HEK293 (cell line): ENCODE results near the gene DEF6.

ENCODE experiments used
- CTCF ChIA-PET: fragments of 350-600 bp; formaldehyde crosslinking; extraction: SDS; loops from one replicate; lab custom pipeline; 2021; ENCODE audit warnings: antibody characterized with exemption; lab: Yijun Ruan, JAX
- POLR2A ChIA-PET: fragments of 300-600 bp; formaldehyde crosslinking; extraction: SDS; loops from one replicate; lab custom pipeline; 2020; ENCODE audit warnings: antibody characterized with exemption, inconsistent platforms; lab: Yijun Ruan, JAX
- H3K27ac ChIP-seq: fragments of 200-500 bp; sonication (Bioruptor generic); 2 replicates; pipeline ENCODE4 v1.5.1; 2014; ENCODE audit warnings: low read depth, low read length, control low read depth, inconsistent platforms; ENCODE audit errors: extremely low read depth
- H3K36me3 ChIP-seq, 2 experiments: fragments of 200-500 bp in 1 of 2; sonication (Bioruptor generic) in 1 of 2; 1 replicate in 1 of 2; 2 replicates in 1 of 2; pipeline ENCODE4 v1.5.1; 2014 to 2017; ENCODE audit warnings: inconsistent platforms in 2 of 2, low read length in 2 of 2; ENCODE audit not compliant: control insufficient read depth in 2 of 2, insufficient read depth in 1 of 2
- H3K4me1 ChIP-seq: fragments of 200-500 bp; sonication (Bioruptor generic); 2 replicates; pipeline ENCODE4 v1.5.1; 2014; ENCODE audit warnings: mild to moderate bottlenecking, low read length, inconsistent platforms; ENCODE audit not compliant: control insufficient read depth, insufficient read depth
- H3K4me3 ChIP-seq: 2 replicates; pipeline ENCODE4 v1.5.1; 2011; ENCODE audit warnings: low read depth, mild to moderate bottlenecking, control low read depth, low read length, moderate library complexity
- H3K9me3 ChIP-seq: fragments of 200-500 bp; sonication (Bioruptor generic); 2 replicates; pipeline ENCODE4 v1.5.1; 2014; ENCODE audit warnings: low read depth, low read length, inconsistent platforms; ENCODE audit not compliant: control insufficient read depth, insufficient read depth
- HOXC10 ChIP-seq: sonication (generic); formaldehyde crosslinking; IDR thresholded peaks from 2 replicates; pipeline ENCODE4 v1.8.1; 2023; ENCODE audit warnings: mild to moderate bottlenecking, missing genetic modification reagents
- KLF7 ChIP-seq: fragments of 450-650 bp; formaldehyde crosslinking; IDR thresholded peaks from 2 replicates; pipeline ENCODE4 v1.5.1; 2016; ENCODE audit warnings: missing biosample characterization, missing genetic modification characterization, borderline replicate concordance
- MYNN ChIP-seq: fragments of 450-650 bp; formaldehyde crosslinking; IDR thresholded peaks from 2 replicates; pipeline ENCODE4 v1.5.1; 2016; ENCODE audit warnings: missing biosample characterization, missing genetic modification characterization, borderline replicate concordance
- MZF1 ChIP-seq: fragments of 450-650 bp; formaldehyde crosslinking; IDR thresholded peaks from 2 replicates; pipeline ENCODE4 v1.5.1; 2017; ENCODE audit warnings: missing biosample characterization, missing genetic modification characterization, borderline replicate concordance
- OSR2 ChIP-seq: fragments of 450-650 bp; formaldehyde crosslinking; IDR thresholded peaks from 2 replicates; pipeline ENCODE4 v1.5.1; 2016; ENCODE audit warnings: missing biosample characterization, missing genetic modification characterization
- REPIN1 ChIP-seq: fragments of 450-650 bp; formaldehyde crosslinking; IDR thresholded peaks from 2 replicates; pipeline ENCODE4 v1.5.1; 2017; ENCODE audit warnings: missing biosample characterization, missing genetic modification characterization, low read depth
- SCRT1 ChIP-seq: fragments of 450-650 bp; formaldehyde crosslinking; IDR thresholded peaks from 2 replicates; pipeline ENCODE4 v1.5.1; 2016; ENCODE audit warnings: missing biosample characterization, missing genetic modification characterization, borderline replicate concordance
- SCRT2 ChIP-seq: fragments of 450-650 bp; formaldehyde crosslinking; IDR thresholded peaks from 2 replicates; pipeline ENCODE4 v1.5.1; 2016; ENCODE audit warnings: missing biosample characterization, missing genetic modification characterization
- SP3 ChIP-seq: fragments of 450-650 bp; formaldehyde crosslinking; IDR thresholded peaks from 2 replicates; pipeline ENCODE4 v1.5.1; 2016; ENCODE audit warnings: missing biosample characterization, missing genetic modification characterization
- ZBTB1 ChIP-seq: fragments of 450-650 bp; formaldehyde crosslinking; IDR thresholded peaks from 2 replicates; pipeline ENCODE4 v1.5.1; 2016; ENCODE audit warnings: missing biosample characterization, missing genetic modification characterization
- ZBTB21 ChIP-seq: fragments of 450-650 bp; formaldehyde crosslinking; IDR thresholded peaks from 2 replicates; pipeline ENCODE4 v1.5.1; 2017; ENCODE audit warnings: missing biosample characterization, missing genetic modification characterization
- ZNF10 ChIP-seq: fragments of 450-650 bp; formaldehyde crosslinking; IDR thresholded peaks from 2 replicates; pipeline ENCODE4 v1.5.1; 2017; ENCODE audit warnings: missing biosample characterization, missing genetic modification characterization
- ZNF133 ChIP-seq: fragments of 450-650 bp; formaldehyde crosslinking; IDR thresholded peaks from 2 replicates; pipeline ENCODE4 v1.5.1; 2016; ENCODE audit warnings: missing biosample characterization, missing genetic modification characterization
- ZNF138 ChIP-seq: fragments of 450-650 bp; formaldehyde crosslinking; IDR thresholded peaks from 2 replicates; pipeline ENCODE4 v1.5.1; 2016; ENCODE audit warnings: missing biosample characterization, missing genetic modification characterization, borderline replicate concordance
- ZNF146 ChIP-seq: fragments of 450-650 bp; formaldehyde crosslinking; IDR thresholded peaks from 2 replicates; pipeline ENCODE4 v1.5.1; 2016; ENCODE audit warnings: missing biosample characterization, missing genetic modification characterization
- ZNF16 ChIP-seq: fragments of 450-650 bp; formaldehyde crosslinking; IDR thresholded peaks from 2 replicates; pipeline ENCODE4 v1.5.1; 2016; ENCODE audit warnings: low read depth, missing biosample characterization, missing genetic modification characterization
- ZNF19 ChIP-seq: fragments of 450-650 bp; formaldehyde crosslinking; IDR thresholded peaks from 2 replicates; pipeline ENCODE4; 2016; ENCODE audit warnings: missing biosample characterization, missing genetic modification characterization, low read depth
- ZNF211 ChIP-seq: fragments of 450-650 bp; formaldehyde crosslinking; IDR thresholded peaks from 2 replicates; pipeline ENCODE4 v1.5.1; 2016; ENCODE audit warnings: low read depth, missing biosample characterization, missing genetic modification characterization
- ZNF354C ChIP-seq: fragments of 450-650 bp; formaldehyde crosslinking; IDR thresholded peaks from 2 replicates; pipeline ENCODE4 v1.5.1; 2016; ENCODE audit warnings: missing biosample characterization, missing genetic modification characterization, low read depth, borderline replicate concordance
- ZNF416 ChIP-seq: fragments of 450-650 bp; formaldehyde crosslinking; IDR thresholded peaks from 2 replicates; pipeline ENCODE4 v1.5.1; 2016; ENCODE audit warnings: missing biosample characterization, missing genetic modification characterization
- ZNF501 ChIP-seq: fragments of 450-650 bp; formaldehyde crosslinking; IDR thresholded peaks from 2 replicates; pipeline ENCODE4 v1.5.1; 2016; ENCODE audit warnings: missing biosample characterization, missing genetic modification characterization
- ZNF514 ChIP-seq: fragments of 450-650 bp; formaldehyde crosslinking; IDR thresholded peaks from 2 replicates; pipeline ENCODE4 v1.5.1; 2016; ENCODE audit warnings: missing biosample characterization, missing genetic modification characterization
- ZNF529 ChIP-seq: fragments of 450-650 bp; formaldehyde crosslinking; IDR thresholded peaks from 2 replicates; pipeline ENCODE4 v1.5.1; 2017; ENCODE audit warnings: missing genetic modification characterization, missing biosample characterization; ENCODE audit not compliant: insufficient replicate concordance
- ZNF530 ChIP-seq: fragments of 450-650 bp; formaldehyde crosslinking; IDR thresholded peaks from 2 replicates; pipeline ENCODE4 v1.5.1; 2016; ENCODE audit warnings: low read depth, missing biosample characterization, missing genetic modification characterization
- ZNF544 ChIP-seq: fragments of 450-650 bp; formaldehyde crosslinking; IDR thresholded peaks from 2 replicates; pipeline ENCODE4 v1.5.0; 2017; ENCODE audit warnings: missing biosample characterization, missing genetic modification characterization
- ZNF548 ChIP-seq: fragments of 450-650 bp; formaldehyde crosslinking; IDR thresholded peaks from 2 replicates; pipeline ENCODE4 v1.5.1; 2016; ENCODE audit warnings: missing biosample characterization, missing genetic modification characterization
- ZNF549 ChIP-seq: fragments of 450-650 bp; IDR thresholded peaks from 2 replicates; pipeline ENCODE4 v1.5.1; 2018; ENCODE audit warnings: missing biosample characterization, missing genetic modification characterization, mild to moderate bottlenecking, inconsistent platforms, moderate library complexity
- ZNF658 ChIP-seq: fragments of 450-650 bp; formaldehyde crosslinking; IDR thresholded peaks from 2 replicates; pipeline ENCODE4; 2016; ENCODE audit warnings: missing biosample characterization, missing genetic modification characterization
- ZNF707 ChIP-seq: fragments of 450-650 bp; formaldehyde crosslinking; IDR thresholded peaks from 2 replicates; pipeline ENCODE4 v1.5.1; 2016; ENCODE audit warnings: missing biosample characterization, missing genetic modification characterization
- ZNF776 ChIP-seq: fragments of 450-650 bp; formaldehyde crosslinking; IDR thresholded peaks from 2 replicates; pipeline ENCODE4 v1.5.0; 2017; ENCODE audit warnings: missing biosample characterization, missing genetic modification characterization, borderline replicate concordance
- ZNF791 ChIP-seq: fragments of 450-650 bp; formaldehyde crosslinking; IDR thresholded peaks from 2 replicates; pipeline ENCODE4 v1.5.1; 2016; ENCODE audit warnings: missing biosample characterization, missing genetic modification characterization
- TF ChIP-seq, protein P1 (sequence below): fragments of 450-650 bp; formaldehyde crosslinking; IDR thresholded peaks from 2 replicates; pipeline ENCODE4 v1.5.1; 2016; ENCODE audit warnings: missing biosample characterization, missing genetic modification characterization, low read depth
- TF ChIP-seq, protein P2 (sequence below): fragments of 450-650 bp; IDR thresholded peaks from 2 replicates; pipeline ENCODE4 v1.5.1; 2018; ENCODE audit warnings: missing biosample characterization, mild to moderate bottlenecking, missing genetic modification characterization

DEF6 gene

DNA sequence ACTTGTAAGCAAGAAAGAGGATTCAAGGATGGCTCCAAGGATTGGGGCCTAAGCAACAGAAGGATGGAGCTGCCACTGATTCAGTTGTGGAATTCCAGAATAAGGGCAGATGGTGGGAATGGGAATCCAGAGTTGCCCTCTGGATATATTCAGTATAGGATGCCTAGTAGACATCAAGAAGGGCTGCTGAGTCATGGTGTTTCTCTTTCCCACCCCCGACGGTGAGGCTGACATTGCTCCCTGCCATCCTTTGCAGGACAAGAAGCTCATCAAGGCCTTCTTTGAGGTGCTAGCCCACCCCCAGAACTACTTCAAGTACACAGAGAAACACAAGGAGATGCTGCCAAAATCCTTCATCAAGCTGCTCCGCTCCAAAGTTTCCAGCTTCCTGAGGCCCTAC is 49.3 kb upstream of the DEF6 start:
- no peak overlapping the region for H3K4me3 ChIP-seq
- no peak for TF ChIP-seq ZNF133 (tag by site-specific recombination)
- TF ChIP-seq MZF1 (tag by site-specific recombination): no peak
- no peak for TF ChIP-seq OSR2
- TF ChIP-seq ZNF544 (tag by site-specific recombination): no peak
- TF ChIP-seq, protein P1, sequence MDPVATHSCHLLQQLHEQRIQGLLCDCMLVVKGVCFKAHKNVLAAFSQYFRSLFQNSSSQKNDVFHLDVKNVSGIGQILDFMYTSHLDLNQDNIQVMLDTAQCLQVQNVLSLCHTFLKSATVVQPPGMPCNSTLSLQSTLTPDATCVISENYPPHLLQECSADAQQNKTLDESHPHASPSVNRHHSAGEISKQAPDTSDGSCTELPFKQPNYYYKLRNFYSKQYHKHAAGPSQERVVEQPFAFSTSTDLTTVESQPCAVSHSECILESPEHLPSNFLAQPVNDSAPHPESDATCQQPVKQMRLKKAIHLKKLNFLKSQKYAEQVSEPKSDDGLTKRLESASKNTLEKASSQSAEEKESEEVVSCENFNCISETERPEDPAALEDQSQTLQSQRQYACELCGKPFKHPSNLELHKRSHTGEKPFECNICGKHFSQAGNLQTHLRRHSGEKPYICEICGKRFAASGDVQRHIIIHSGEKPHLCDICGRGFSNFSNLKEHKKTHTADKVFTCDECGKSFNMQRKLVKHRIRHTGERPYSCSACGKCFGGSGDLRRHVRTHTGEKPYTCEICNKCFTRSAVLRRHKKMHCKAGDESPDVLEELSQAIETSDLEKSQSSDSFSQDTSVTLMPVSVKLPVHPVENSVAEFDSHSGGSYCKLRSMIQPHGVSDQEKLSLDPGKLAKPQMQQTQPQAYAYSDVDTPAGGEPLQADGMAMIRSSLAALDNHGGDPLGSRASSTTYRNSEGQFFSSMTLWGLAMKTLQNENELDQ (tag by site-specific recombination): no peak
- TF ChIP-seq ZNF529 (tag by site-specific recombination): no peak
- no peak for TF ChIP-seq SCRT2 (tag by site-specific recombination)
- no peak for TF ChIP-seq SP3 (tag by site-specific recombination)
- no peak for TF ChIP-seq ZNF354C (tag by site-specific recombination)
- no peak for TF ChIP-seq REPIN1 (tag by site-specific recombination)
- TF ChIP-seq KLF7 (tag by site-specific recombination): no peak
- TF ChIP-seq, protein P2, sequence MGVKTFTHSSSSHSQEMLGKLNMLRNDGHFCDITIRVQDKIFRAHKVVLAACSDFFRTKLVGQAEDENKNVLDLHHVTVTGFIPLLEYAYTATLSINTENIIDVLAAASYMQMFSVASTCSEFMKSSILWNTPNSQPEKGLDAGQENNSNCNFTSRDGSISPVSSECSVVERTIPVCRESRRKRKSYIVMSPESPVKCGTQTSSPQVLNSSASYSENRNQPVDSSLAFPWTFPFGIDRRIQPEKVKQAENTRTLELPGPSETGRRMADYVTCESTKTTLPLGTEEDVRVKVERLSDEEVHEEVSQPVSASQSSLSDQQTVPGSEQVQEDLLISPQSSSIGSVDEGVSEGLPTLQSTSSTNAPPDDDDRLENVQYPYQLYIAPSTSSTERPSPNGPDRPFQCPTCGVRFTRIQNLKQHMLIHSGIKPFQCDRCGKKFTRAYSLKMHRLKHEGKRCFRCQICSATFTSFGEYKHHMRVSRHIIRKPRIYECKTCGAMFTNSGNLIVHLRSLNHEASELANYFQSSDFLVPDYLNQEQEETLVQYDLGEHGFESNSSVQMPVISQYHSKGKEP (tag by site-specific recombination): no peak
- TF ChIP-seq SCRT1 (tag by site-specific recombination): no peak
- no peak for TF ChIP-seq ZNF776
- no peak for TF ChIP-seq ZNF416 (tag by site-specific recombination)
- no peak for TF ChIP-seq ZNF19 (tag by site-specific recombination)
- TF ChIP-seq MYNN (tag by site-specific recombination): no peak
- TF ChIP-seq ZNF146 (tag by site-specific recombination): no peak
- TF ChIP-seq, all 188 proteins: peak for 0
- POLR2A ChIA-PET: interaction anchor here (2.0 kb wide), 1 partner anchor 11 kb away, joined by 8 read pairs; the partner anchor contains the start of gene ZNF76
- H3K36me3 ChIP-seq: peaks cover 5 to 33% of the 10 kb centered on the region in 2 experiments; a peak in 2 of 3 replicates
- H3K27ac ChIP-seq: no peak overlapping the region
- no peaks in the 10 kb centered on the region for H3K4me1 ChIP-seq
- H3K9me3 ChIP-seq: no peaks in the 10 kb centered on the region
- CTCF ChIA-PET: interaction anchor here (0.7 to 0.9 kb wide), 2 partner anchors 8 to 17 kb away, joined by 3 to 4 read pairs; no protein-coding TSS in a partner anchor

DNA sequence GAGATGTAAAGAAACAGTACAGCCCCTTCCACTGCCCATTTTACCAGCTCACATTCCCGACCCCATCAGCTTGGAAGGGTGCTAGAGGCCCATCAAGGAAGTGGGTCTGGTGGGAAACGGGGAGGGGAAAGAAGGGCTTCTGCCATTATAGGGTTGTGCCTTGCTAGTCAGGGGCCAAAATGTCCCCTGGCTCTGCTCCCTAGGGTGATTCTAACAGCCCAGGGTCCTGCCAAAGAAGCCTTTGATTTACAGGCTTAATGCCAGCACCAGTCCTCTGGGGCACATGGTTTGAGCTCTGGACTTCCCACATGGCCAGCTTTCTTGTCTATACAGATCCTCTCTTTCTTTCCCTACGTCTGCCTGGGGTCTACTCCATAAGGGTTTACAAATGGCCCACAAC is 48.7 kb upstream of the DEF6 start:
- Histone ChIP-seq H3K36me3 (peaks cover 5 to 26% of the 10 kb centered on the region in 2 experiments; a peak in 2 of 3 replicates), H3K27ac (no peak overlapping the region), H3K4me3 (no peak overlapping the region), H3K4me1 (no peaks in the 10 kb centered on the region), H3K9me3 (no peaks in the 10 kb centered on the region)
- CTCF ChIA-PET: interaction anchor here (0.7 to 0.9 kb wide), 2 partner anchors 8 to 17 kb away, joined by 3 to 4 read pairs; no protein-coding TSS in a partner anchor
- POLR2A ChIA-PET: interaction anchor here (2.0 kb wide), 1 partner anchor 10 kb away, joined by 8 read pairs; the partner anchor contains the start of gene ZNF76
- no peak for TF ChIP-seq ZNF501 (tag by site-specific recombination)
- no peak for TF ChIP-seq ZNF10 (tag by site-specific recombination)
- no peak for TF ChIP-seq ZBTB1
- no peak for TF ChIP-seq KLF7 (tag by site-specific recombination)
- no peak for TF ChIP-seq ZNF707 (tag by site-specific recombination)
- no peak for TF ChIP-seq ZNF16
- TF ChIP-seq ZNF514: no peak
- TF ChIP-seq HOXC10: no peak
- TF ChIP-seq ZNF658 (tag by site-specific recombination): no peak
- no peak for TF ChIP-seq ZNF549 (tag by site-specific recombination)
- TF ChIP-seq ZNF138 (tag by site-specific recombination): no peak
- no peak for TF ChIP-seq ZNF211 (tag by site-specific recombination)
- no peak for TF ChIP-seq ZBTB21 (tag by site-specific recombination)
- no peak for TF ChIP-seq ZNF548 (tag by site-specific recombination)
- no peak for TF ChIP-seq ZNF530 (tag by site-specific recombination)
- TF ChIP-seq ZNF791 (tag by site-specific recombination): no peak
